A673 (cell line): ENCODE results near the gene STPG2. TPM values are rescaled to one million over a fixed set of nuclear protein-coding genes. Genes with fewer than 3 reads are reported as not detected.

Experiments used
- BruUV-seq: library from RNA; stranded (reverse); fragments of 400-500 nt; replicated peaks from 2 replicates; lab custom pipeline; 2021; lab: Mats Ljungman, UMichigan
- CTCF ChIA-PET: fragments of 300-600 bp; sonication (Branson Sonifier 250); formaldehyde crosslinking; loops from one replicate; lab custom pipeline; 2022; ENCODE audit warnings: antibody characterized with exemption; lab: Charles Lee
- POLR2A ChIA-PET: fragments of 300-600 bp; sonication (Branson Sonifier 250); formaldehyde crosslinking; loops from one replicate; lab custom pipeline; 2022; ENCODE audit warnings: antibody characterized with exemption; ENCODE audit not compliant: low non-redundant PET; lab: Charles Lee
- DNase-seq: peaks from one replicate; pipeline ENCODE4 v3.0.0-alpha.2; 2015; ENCODE audit warnings: low spot score
- H3K27ac ChIP-seq: fragments of 200-600 bp; sonication (generic); 2 replicates; pipeline ENCODE4 v1.5.1; 2016; ENCODE audit warnings: mixed run types, low read depth, mild to moderate bottlenecking, mixed read lengths, antibody characterized with exemption, low read length; ENCODE audit not compliant: poor library complexity, severe bottlenecking
- H3K27me3 ChIP-seq: fragments of 200-600 bp; sonication (generic); replicated peaks from 2 replicates; pipeline ENCODE4 v1.6.1; 2017; ENCODE audit warnings: mixed run types, low read depth, mild to moderate bottlenecking, mixed read lengths, antibody characterized with exemption, low read length; ENCODE audit not compliant: insufficient read depth, poor library complexity
- H3K36me3 ChIP-seq: fragments of 200-600 bp; sonication (generic); 2 replicates; pipeline ENCODE4 v1.6.1; 2016; ENCODE audit warnings: mixed run types, mild to moderate bottlenecking, mixed read lengths, antibody characterized with exemption, low read length; ENCODE audit not compliant: insufficient read depth, poor library complexity, severe bottlenecking
- H3K4me1 ChIP-seq: fragments of 200-600 bp; sonication (generic); 2 replicates; pipeline ENCODE4 v1.6.1; 2017; ENCODE audit warnings: mixed run types, mild to moderate bottlenecking, mixed read lengths, antibody characterized with exemption, low read length; ENCODE audit not compliant: insufficient read depth, poor library complexity, severe bottlenecking
- H3K4me3 ChIP-seq: fragments of 200-600 bp; sonication (generic); 2 replicates; pipeline ENCODE4 v1.5.1; 2016; ENCODE audit warnings: low read depth, mixed run types, mild to moderate bottlenecking, mixed read lengths, low read length; ENCODE audit not compliant: poor library complexity, severe bottlenecking
- H3K9me3 ChIP-seq: fragments of 200-600 bp; sonication (generic); 2 replicates; pipeline ENCODE4 v1.6.1; 2016; ENCODE audit warnings: mixed run types, low read depth, mild to moderate bottlenecking, mixed read lengths, antibody characterized with exemption, low read length; ENCODE audit not compliant: poor library complexity, severe bottlenecking
- EZH2 ChIP-seq: fragments of 200-600 bp; sonication (generic); IDR thresholded peaks from 2 replicates; pipeline ENCODE4 v1.6.1; 2017; ENCODE audit warnings: borderline replicate concordance, low read depth, mild to moderate bottlenecking, mixed read lengths, antibody characterized with exemption, low read length; ENCODE audit not compliant: poor library complexity, severe bottlenecking
- intact Hi-C: fragments of 100-400 bp; cut with micrococcal nuclease; formaldehyde crosslinking; loops from one replicate; pipeline ENCODE4 v1.10.0; 2022; ENCODE audit not compliant: unreplicated experiment
- total RNA-seq: library from RNA; stranded (reverse); gene quantifications from 2 replicates; pipeline ENCODE4 v1.2.3, GENCODE V29; 2021
- TF ChIP-seq, protein P1 (sequence below): fragments of 300-800, 200-600 bp; sonication (generic); conservative IDR thresholded peaks from 2 replicates; pipeline ENCODE4 v1.5.1; 2017; ENCODE audit warnings: low read depth, mild to moderate bottlenecking, antibody characterized with exemption, low read length, moderate library complexity, mixed read lengths

Gene STPG2
- total RNA-seq, 1 experiment from 2014 or later, result not detected

DNA sequence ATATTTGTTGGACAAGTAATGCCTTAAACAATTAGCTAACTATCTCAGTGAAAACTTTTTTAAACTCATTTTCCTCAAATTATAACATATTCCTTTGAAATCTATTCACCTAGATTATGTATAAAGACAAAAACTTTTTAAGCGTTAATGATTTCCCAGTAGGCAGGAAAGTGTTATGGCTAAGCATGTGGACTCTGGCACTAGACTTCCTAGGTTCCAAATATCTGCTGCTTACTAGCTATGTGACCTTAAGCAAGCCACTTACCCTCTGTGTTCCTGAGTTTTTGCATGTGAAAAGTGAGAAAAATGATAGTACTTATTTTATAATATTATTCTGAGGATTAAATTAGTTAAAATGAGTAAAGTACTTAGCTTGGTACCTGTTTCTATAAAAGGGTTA lies 301.8 kb downstream of the STPG2 start:
- Histone ChIP-seq H3K4me3 (no peak overlapping the region), H3K36me3 (no peaks in the 10 kb centered on the region), H3K9me3 (no peaks in the 10 kb centered on the region), H3K4me1 (no peaks in the 10 kb centered on the region), H3K27me3 (no peaks in the 10 kb centered on the region), H3K27ac (no peak overlapping the region)
- no TSS peak for BruUV-seq
- ChIA-PET CTCF (no interaction called here), POLR2A (no interaction called here)
- TF ChIP-seq, protein P1, sequence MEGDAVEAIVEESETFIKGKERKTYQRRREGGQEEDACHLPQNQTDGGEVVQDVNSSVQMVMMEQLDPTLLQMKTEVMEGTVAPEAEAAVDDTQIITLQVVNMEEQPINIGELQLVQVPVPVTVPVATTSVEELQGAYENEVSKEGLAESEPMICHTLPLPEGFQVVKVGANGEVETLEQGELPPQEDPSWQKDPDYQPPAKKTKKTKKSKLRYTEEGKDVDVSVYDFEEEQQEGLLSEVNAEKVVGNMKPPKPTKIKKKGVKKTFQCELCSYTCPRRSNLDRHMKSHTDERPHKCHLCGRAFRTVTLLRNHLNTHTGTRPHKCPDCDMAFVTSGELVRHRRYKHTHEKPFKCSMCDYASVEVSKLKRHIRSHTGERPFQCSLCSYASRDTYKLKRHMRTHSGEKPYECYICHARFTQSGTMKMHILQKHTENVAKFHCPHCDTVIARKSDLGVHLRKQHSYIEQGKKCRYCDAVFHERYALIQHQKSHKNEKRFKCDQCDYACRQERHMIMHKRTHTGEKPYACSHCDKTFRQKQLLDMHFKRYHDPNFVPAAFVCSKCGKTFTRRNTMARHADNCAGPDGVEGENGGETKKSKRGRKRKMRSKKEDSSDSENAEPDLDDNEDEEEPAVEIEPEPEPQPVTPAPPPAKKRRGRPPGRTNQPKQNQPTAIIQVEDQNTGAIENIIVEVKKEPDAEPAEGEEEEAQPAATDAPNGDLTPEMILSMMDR, result no peak
- no peak for TF ChIP-seq EZH2
- intact Hi-C loops, result no loop called here
- no peak for DNase-seq

DNA sequence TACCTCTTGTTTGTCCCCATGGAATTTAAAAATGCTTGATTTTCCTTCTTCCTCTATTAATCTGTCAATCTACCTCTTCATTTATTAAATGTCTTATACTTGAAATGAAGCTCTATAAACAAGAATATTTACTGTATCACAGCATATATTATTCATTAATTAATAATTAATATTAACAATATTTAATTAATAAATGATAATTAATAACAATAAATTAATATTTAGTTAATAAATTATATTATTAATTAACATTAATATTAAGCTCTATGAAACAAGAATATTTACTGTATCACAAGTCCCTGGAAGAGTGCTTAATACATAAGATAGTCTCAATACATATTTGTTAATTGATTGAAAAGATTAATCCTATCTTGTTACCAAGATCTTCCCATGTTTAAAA lies 306.6 kb downstream of the STPG2 start:
- Histone ChIP-seq H3K9me3 (no peaks in the 10 kb centered on the region), H3K36me3 (no peaks in the 10 kb centered on the region), H3K4me1 (no peaks in the 10 kb centered on the region), H3K27me3 (no peaks in the 10 kb centered on the region), H3K4me3 (no peak overlapping the region), H3K27ac (no peak overlapping the region)
- POLR2A ChIA-PET, result no interaction called here
- no TSS peak for BruUV-seq
- intact Hi-C loops, result no loop called here
- DNase-seq, result no peak
- CTCF ChIA-PET, result no interaction called here
- no peak for TF ChIP-seq EZH2
- TF ChIP-seq, protein P1, result no peak

DNA sequence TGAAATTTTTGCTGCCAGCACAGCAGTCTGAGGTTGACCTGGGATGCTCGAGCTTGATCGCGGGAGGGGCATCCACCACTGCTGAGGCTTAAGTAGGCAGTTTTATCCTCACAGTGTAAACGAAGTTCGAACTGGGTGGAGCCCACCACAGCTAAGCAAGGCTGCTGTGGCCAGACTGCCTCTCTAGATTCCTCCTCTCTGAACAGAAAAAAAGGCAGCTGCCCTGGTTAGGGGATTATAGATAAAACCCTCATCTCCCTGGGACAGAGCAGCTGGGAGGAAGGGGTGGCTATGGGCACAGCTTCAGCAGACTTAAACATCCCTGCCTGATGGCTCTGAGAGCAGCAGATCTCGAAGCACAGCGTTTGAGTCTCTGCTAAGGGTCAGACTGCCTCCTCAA lies 314.6 kb downstream of the STPG2 start:
- no TSS peak for BruUV-seq
- Histone ChIP-seq H3K4me3 (no peak overlapping the region), H3K27me3 (no peaks in the 10 kb centered on the region), H3K4me1 (no peaks in the 10 kb centered on the region), H3K9me3 (no peaks in the 10 kb centered on the region), H3K27ac (no peak overlapping the region), H3K36me3 (no peaks in the 10 kb centered on the region)
- ChIA-PET POLR2A (no interaction called here), CTCF (no interaction called here)
- intact Hi-C loops, result no loop called here
- DNase-seq, result no peak
- no peak for TF ChIP-seq EZH2
- TF ChIP-seq, protein P1, result no peak
